ENCODE measurements around the gene STON1.

GRCh38 chr2:48600204-48600813 lies 70.4 kb downstream of the STON1 start:
- TF ChIP-seq POLR2A (IDR thresholded peaks at IDR 0.05), result no peak
- TF ChIP-seq, protein P1, sequence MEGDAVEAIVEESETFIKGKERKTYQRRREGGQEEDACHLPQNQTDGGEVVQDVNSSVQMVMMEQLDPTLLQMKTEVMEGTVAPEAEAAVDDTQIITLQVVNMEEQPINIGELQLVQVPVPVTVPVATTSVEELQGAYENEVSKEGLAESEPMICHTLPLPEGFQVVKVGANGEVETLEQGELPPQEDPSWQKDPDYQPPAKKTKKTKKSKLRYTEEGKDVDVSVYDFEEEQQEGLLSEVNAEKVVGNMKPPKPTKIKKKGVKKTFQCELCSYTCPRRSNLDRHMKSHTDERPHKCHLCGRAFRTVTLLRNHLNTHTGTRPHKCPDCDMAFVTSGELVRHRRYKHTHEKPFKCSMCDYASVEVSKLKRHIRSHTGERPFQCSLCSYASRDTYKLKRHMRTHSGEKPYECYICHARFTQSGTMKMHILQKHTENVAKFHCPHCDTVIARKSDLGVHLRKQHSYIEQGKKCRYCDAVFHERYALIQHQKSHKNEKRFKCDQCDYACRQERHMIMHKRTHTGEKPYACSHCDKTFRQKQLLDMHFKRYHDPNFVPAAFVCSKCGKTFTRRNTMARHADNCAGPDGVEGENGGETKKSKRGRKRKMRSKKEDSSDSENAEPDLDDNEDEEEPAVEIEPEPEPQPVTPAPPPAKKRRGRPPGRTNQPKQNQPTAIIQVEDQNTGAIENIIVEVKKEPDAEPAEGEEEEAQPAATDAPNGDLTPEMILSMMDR (IDR thresholded peaks at IDR 0.05), result peak; percentile 23 to 65 (median 41)

Measured in testis (tissue), 2 donors.